Neural cell (in vitro differentiated cells): Measurements from ENCODE around the gene EOGT.

Source experiments
- CTCF ChIP-seq: fragments of 450-650 bp; IDR thresholded peaks from 2 replicates; pipeline ENCODE4 v1.5.1; 2014; ENCODE audit warnings: antibody characterized with exemption, mild to moderate bottlenecking, moderate library complexity; ENCODE audit not compliant: poor library complexity, severe bottlenecking
- EP300 ChIP-seq: fragments of 450-650 bp; conservative IDR thresholded peaks from 2 replicates; pipeline ENCODE4 v1.6.1; 2014; ENCODE audit warnings: antibody characterized with exemption, mild to moderate bottlenecking, moderate library complexity; ENCODE audit not compliant: poor library complexity, severe bottlenecking
- POLR2AphosphoS5 ChIP-seq: IDR thresholded peaks from 2 replicates; pipeline ENCODE4 v1.6.1; 2012
- REST ChIP-seq: IDR thresholded peaks from 2 replicates; pipeline ENCODE4 v1.6.1; 2012; ENCODE audit warnings: borderline replicate concordance
- TAF1 ChIP-seq: IDR thresholded peaks from 2 replicates; pipeline ENCODE4 v1.6.1; 2012; ENCODE audit warnings: low read depth

- no peak for TF ChIP-seq POLR2AphosphoS5
- TF ChIP-seq CTCF = no peak
- TF ChIP-seq REST = no peak
- no peak for TF ChIP-seq TAF1
- TF ChIP-seq EP300 = no peak
Observed at GRCh38 chr3:69016901-69017300, 3.4 kb upstream of the EOGT start.
